ENCODE data around the gene RASAL3.
A peak's percentile ranks its signal among the peaks of the same experiment; 100 is the strongest.

RASAL3 gene

DNA sequence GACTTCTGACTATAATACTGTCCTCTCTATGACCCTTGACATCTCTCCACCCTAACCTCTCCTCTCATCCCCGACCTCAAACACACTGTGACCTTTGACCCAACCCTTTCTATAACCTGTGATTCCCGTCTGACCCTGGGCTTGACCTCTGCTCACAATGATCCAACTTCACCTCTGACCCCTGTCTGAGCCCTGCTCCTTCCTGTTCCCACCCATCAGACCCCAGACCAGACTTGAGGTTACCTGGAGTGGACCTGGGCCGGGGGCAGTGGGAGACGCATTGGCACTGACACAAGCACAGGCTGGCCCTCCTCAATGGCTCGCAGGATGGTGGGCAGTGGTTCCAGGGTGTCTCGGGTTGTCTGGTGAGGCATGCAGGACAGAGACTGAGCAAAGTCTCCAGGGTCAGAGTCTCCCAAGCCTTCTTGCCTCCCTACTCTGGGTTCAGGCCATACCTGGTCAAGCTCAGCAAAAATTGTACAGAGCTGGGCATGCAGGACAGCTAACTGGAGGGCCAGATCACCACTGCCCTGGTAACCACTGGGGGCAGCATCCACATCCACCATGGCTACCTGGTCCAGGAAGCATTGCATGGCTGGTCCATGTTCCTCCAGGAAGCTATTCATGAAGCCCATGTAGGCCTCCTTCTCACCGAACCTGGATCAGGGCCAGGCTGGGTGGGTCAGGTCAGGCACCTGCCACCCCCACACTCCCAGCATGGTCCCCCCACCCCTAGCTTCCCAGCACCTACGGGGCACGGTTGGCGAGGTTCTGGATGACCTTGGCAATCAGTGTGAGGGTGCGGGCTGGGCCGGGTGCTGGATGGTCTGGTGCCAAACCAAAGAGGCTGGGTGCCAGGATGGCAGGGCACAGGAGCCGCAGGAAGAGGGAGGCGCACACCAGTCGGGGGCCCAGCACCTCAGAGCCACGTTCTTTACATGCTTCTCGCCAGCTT, 10.2 kb downstream of the RASAL3 start:
- TF ChIP-seq EZH2 (IDR thresholded peaks at IDR 0.05), result no peak
- no peak for TF ChIP-seq FOXP2 (optimal IDR thresholded peaks at IDR 0.05; ENCODE audit: control extremely low read depth, extremely low read length, insufficient read depth)
- no peak for TF ChIP-seq POLR2AphosphoS5 (IDR thresholded peaks at IDR 0.05; ENCODE audit: borderline replicate concordance, low read depth, low read length)
- Histone ChIP-seq H3K9ac (ENCODE audit: insufficient read length) (no peak overlapping the region), H3K9me3 (ENCODE audit: low read depth, low read length) (no peaks in the 10 kb centered on the region), H3K4me3 (no peak overlapping the region), H3K36me3 (ENCODE audit: insufficient read depth, low read length) (no peaks in the 10 kb centered on the region), H3K27ac (no peak overlapping the region)
- DNase-seq (ENCODE audit: low read depth, low spot score), result no peak

DNA sequence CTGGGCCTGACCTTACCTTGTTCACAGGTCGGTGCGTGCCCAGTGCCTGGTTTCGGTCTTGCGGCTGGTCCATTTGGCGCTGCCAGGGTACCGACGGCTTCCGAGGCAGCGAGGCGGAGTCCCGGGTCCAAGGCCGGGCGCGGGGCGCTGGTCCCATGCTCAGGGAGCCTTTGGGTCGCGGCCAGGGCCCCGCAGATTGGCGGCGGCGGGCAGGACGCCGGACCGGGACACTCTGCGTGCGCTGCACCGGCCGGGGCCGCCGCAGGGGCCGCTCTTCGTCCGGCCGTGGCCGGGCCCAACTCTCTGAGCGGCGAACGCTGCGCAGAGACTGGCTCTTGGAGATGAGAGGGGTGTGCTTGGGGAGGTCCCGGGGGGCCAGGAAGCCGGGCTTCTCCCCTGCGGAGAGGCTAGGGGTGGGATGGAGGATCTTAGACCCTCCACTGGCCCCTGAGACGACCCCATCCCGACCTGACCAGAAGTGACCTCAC, 11.2 kb downstream of the RASAL3 start:
- no peak for DNase-seq (ENCODE audit: low read depth, low spot score)
- Histone ChIP-seq H3K4me3 (no peak overlapping the region), H3K9ac (ENCODE audit: insufficient read length) (no peak overlapping the region), H3K27ac (no peak overlapping the region), H3K9me3 (ENCODE audit: low read depth, low read length) (no peaks in the 10 kb centered on the region), H3K36me3 (ENCODE audit: insufficient read depth, low read length) (no peaks in the 10 kb centered on the region)
- no peak for TF ChIP-seq POLR2AphosphoS5 (IDR thresholded peaks at IDR 0.05; ENCODE audit: borderline replicate concordance, low read depth, low read length)
- TF ChIP-seq EZH2 (IDR thresholded peaks at IDR 0.05), result no peak
- no peak for TF ChIP-seq FOXP2 (optimal IDR thresholded peaks at IDR 0.05; ENCODE audit: control extremely low read depth, extremely low read length, insufficient read depth)

DNA sequence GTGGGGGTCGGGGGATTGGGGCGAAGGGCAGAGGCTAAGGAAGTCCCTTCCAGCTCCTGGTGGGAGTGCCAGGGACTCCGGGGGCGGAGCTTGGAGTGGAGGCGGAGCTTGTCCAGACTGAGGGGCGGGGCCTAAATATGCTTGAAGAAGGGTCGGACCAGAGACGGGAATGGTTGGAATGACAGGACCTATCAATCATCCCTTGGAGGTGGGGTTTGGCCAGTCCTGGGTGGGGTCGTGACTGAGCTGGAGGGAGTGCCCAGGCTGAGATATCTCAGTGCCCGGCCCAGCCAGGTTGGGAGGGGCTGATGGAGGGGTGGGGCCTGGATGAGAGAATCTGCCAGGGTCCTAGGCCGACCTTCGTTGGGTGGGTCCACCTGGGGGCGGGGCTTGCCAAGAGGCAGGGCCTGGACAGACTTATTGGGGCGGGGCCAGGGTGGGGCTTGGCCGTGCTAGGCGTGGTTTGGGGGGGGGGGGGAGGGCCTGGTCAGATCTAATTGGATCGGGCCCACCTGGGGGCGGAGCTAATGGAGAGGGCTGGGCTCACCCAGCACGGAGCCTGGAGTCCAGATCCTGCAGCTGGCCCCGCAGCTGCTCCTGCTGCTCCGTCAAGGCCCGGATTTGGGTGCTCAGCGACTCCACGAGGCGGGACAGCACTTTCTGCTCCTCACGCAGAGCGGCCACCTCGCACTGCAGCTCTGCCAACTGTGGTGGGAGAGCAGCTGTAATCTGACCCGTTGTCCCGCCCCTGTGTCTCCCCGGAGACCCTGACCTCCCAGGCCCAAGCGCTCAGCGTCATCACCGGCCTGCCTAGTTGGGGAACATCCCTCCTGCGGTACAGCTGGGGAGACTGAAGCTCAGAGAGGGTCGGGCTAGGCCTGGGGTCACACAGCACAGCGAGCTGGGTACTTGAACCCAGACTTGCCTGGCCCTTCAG, 12.0 kb downstream of the RASAL3 start:
- no peak overlapping the region for H3K27ac ChIP-seq
- DNase-seq (ENCODE audit: low read depth, low spot score), result no peak
- TF ChIP-seq FOXP2 (optimal IDR thresholded peaks at IDR 0.05; ENCODE audit: control extremely low read depth, extremely low read length, insufficient read depth) (no peak), POLR2AphosphoS5 (IDR thresholded peaks at IDR 0.05; ENCODE audit: borderline replicate concordance, low read depth, low read length) (no peak), EZH2 (IDR thresholded peaks at IDR 0.05) (no peak)
- H3K9me3 ChIP-seq (ENCODE audit: low read depth, low read length), result no peaks in the 10 kb centered on the region
- H3K4me3 ChIP-seq, result no peak overlapping the region
- H3K36me3 ChIP-seq (ENCODE audit: insufficient read depth, low read length), result no peaks in the 10 kb centered on the region
- no peak overlapping the region for H3K9ac ChIP-seq (ENCODE audit: insufficient read length)

DNA sequence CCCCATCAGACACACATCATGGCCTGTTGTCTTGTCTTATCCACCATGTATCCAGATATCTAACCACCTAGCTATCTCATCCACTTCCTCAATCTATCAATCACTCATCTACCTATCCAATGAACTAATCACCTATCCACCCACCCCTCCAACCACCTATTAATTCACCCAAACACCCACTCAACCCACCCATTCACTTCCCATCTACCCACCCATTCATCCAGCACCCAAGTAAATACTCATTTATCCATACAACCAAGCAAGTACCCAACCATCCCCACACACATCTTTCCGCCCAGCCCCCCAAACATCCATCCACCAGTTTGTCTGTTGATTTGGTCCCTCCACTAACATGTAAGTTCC, 13.8 kb downstream of the RASAL3 start:
- no peaks in the 10 kb centered on the region for H3K9me3 ChIP-seq (ENCODE audit: low read depth, low read length)
- no peak for DNase-seq (ENCODE audit: low read depth, low spot score)
- no peak overlapping the region for H3K4me3 ChIP-seq
- TF ChIP-seq POLR2AphosphoS5 (IDR thresholded peaks at IDR 0.05; ENCODE audit: borderline replicate concordance, low read depth, low read length), result no peak
- no peak for TF ChIP-seq FOXP2 (optimal IDR thresholded peaks at IDR 0.05; ENCODE audit: control extremely low read depth, extremely low read length, insufficient read depth)
- TF ChIP-seq EZH2 (IDR thresholded peaks at IDR 0.05), result no peak
- no peaks in the 10 kb centered on the region for H3K36me3 ChIP-seq (ENCODE audit: insufficient read depth, low read length)
- H3K9ac ChIP-seq (ENCODE audit: insufficient read length), result no peak overlapping the region
- no peak overlapping the region for H3K27ac ChIP-seq

DNA sequence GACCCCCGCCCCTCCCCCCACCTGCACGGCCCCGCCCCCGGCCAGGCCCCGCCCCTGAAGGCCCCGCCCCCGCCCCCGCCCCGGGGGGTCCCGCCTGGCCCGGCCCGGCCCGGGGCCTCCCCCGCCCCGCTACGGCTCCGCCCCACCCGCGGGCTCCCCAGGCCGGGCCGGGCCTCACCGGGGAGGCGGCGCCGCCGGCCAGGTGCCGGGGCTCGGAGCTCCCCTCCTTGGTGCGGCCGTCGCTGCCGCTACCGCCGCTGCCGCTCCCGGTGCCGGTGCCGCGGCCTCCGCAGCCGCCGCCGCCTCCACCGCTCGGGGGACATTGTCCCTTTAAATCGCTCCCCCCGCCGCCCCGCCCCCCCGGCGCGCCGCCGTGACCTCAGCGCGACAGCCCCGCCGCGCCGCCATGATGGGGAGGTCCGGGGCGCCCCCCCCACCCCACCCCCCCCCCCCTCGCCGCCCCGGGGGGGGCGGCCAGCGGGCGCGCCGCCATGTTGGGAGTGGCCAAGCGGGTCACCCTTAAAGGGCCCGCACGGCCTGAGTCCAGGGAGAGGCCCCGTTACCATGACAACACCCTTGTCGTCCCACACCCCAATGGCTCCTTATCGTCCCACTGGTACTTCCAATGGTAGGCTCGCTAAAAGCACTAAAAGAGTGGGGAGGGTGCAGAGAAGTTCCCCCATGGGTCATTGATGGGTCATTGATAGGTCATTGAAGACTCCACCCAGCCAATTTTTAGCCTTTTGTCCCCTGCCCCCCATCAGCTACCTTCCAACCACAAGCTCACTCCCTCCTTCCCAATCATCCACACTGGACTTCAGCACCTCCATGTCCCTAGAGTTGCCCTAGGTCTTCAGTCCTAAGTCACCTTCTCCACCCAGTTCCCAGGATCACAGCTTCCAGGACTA, 14.5 kb downstream of the RASAL3 start, which contains the start of gene WIZ:
Gene WIZ (minus strand): TSS at position 337 of the 908 bp plus-strand sequence. CDS start 1,649 bp downstream, outside the sequence.
- H3K9ac ChIP-seq (ENCODE audit: insufficient read length), result peak within 1 kb of the TSS; percentile 32
- H3K4me3 ChIP-seq, result peak within 1 kb of the TSS; percentile 75
- no peak for TF ChIP-seq EZH2 (IDR thresholded peaks at IDR 0.05)
- no peak for TF ChIP-seq FOXP2 (optimal IDR thresholded peaks at IDR 0.05; ENCODE audit: control extremely low read depth, extremely low read length, insufficient read depth)
- no peak for TF ChIP-seq POLR2AphosphoS5 (IDR thresholded peaks at IDR 0.05; ENCODE audit: borderline replicate concordance, low read depth, low read length)
- no peaks in the 10 kb centered on the region for H3K36me3 ChIP-seq (ENCODE audit: insufficient read depth, low read length)
- DNase-seq (ENCODE audit: low read depth, low spot score), result no peak
- H3K9me3 ChIP-seq (ENCODE audit: low read depth, low read length), result no peaks in the 10 kb centered on the region
- no peak within 1 kb of the TSS for H3K27ac ChIP-seq

DNA sequence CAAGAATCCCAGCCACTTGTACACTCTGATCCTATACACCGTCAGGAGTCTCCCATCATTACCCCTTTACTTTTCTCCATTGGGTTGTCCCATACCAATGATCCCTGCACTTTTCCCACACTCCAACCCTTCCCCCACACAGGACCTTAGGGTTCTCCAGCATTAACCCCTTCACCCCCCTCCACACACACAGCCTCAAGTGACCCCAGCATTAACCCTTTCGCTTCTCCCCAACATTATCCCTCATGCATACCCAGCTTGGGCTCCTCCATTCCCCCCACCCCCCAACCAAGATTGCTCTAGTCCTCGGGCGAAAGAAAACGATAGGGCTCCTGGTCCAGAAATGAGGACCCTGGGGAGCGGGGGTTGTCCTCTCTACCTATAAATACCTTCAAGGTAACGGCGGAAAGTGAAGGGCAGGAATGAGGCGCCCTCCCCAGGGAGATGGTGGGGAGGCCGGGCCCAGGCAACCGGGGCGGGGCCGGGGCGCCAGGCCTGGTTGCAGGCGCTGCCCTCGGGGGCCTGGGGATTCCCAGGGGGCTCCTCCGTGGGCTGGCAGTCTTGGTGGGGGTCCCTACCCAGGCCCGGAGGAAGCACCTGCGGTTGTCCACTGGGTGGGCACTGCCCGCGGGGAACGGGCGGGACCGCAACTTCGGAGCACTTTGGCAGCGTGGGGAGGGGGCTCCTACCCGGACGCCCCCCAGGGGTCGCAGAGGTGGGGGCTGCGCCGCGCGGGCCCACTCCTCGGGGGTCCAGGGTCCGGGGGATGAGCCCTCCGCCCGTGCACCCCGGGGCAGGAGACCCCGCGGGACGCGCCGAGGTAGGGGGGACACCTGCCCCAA, 15.3 kb downstream of the RASAL3 start:
- no peak for DNase-seq (ENCODE audit: low read depth, low spot score)
- H3K36me3 ChIP-seq (ENCODE audit: insufficient read depth, low read length), result no peaks in the 10 kb centered on the region
- peak overlapping the region; percentile 32 for H3K9ac ChIP-seq (ENCODE audit: insufficient read length)
- no peaks in the 10 kb centered on the region for H3K9me3 ChIP-seq (ENCODE audit: low read depth, low read length)
- TF ChIP-seq EZH2 (IDR thresholded peaks at IDR 0.05) (no peak), FOXP2 (optimal IDR thresholded peaks at IDR 0.05; ENCODE audit: control extremely low read depth, extremely low read length, insufficient read depth) (no peak), POLR2AphosphoS5 (IDR thresholded peaks at IDR 0.05; ENCODE audit: borderline replicate concordance, low read depth, low read length) (no peak)
- H3K4me3 ChIP-seq, result peak overlapping the region; percentile 75
- no peak overlapping the region for H3K27ac ChIP-seq
